OCI-LY7 (cell line): ENCODE data around the gene TPO. TPM values are rescaled to one million over a fixed set of nuclear protein-coding genes. Genes with fewer than 3 reads are reported as not detected.
"Not testable (repeated sequence)": the region's sequence is repeated elsewhere in the genome, so short reads cannot be mapped to it uniquely, and the experiment has no call there.

Experiments used
- BruUV-seq: library from RNA; stranded (reverse); fragments of 400-500 nt; replicated peaks from 2 replicates; lab custom pipeline; 2021; lab: Mats Ljungman, UMichigan
- CTCF ChIA-PET: fragments of 300-600 bp; sonication (Branson Sonifier 250); formaldehyde crosslinking; loops from one replicate; lab custom pipeline; 2022; ENCODE audit warnings: antibody characterized with exemption; ENCODE audit not compliant: unreplicated experiment; lab: Charles Lee
- POLR2A ChIA-PET: fragments of 300-600 bp; sonication (Branson Sonifier 250); formaldehyde crosslinking; loops from one replicate; lab custom pipeline; 2022; ENCODE audit warnings: antibody characterized with exemption; lab: Charles Lee
- DNase-seq: peaks from one replicate; pipeline ENCODE4 v3.0.0-alpha.2; 2015; ENCODE audit warnings: low spot score
- H2AFZ ChIP-seq: fragments of 200-600 bp; sonication (generic), shearing (Covaris generic); 2 replicates; pipeline ENCODE4 v1.6.1; 2014; ENCODE audit warnings: mild to moderate bottlenecking, antibody characterized with exemption, low read length, moderate library complexity
- H3K27ac ChIP-seq: fragments of 200-600 bp; sonication (generic); 2 replicates; pipeline ENCODE4 v1.5.1; 2014; ENCODE audit warnings: mixed run types, low read depth, mild to moderate bottlenecking, moderate library complexity, low read length, inconsistent platforms; ENCODE audit not compliant: poor library complexity, severe bottlenecking
- H3K36me3 ChIP-seq: fragments of 200-600 bp; sonication (generic); 2 replicates; pipeline ENCODE4 v1.6.1; 2014; ENCODE audit warnings: mild to moderate bottlenecking, antibody characterized with exemption, low read length, moderate library complexity, mixed read lengths; ENCODE audit not compliant: insufficient read depth
- H3K4me1 ChIP-seq: fragments of 200-600 bp; sonication (generic); 2 replicates; pipeline ENCODE4 v1.5.1; 2014; ENCODE audit warnings: mild to moderate bottlenecking, low read length; ENCODE audit not compliant: insufficient read depth, poor library complexity, severe bottlenecking
- H3K4me2 ChIP-seq: fragments of 200-600 bp; sonication (generic); 2 replicates; pipeline ENCODE4 v1.6.1; 2014; ENCODE audit warnings: mild to moderate bottlenecking, low read length
- H3K4me3 ChIP-seq: fragments of 200-600 bp; sonication (generic); 2 replicates; pipeline ENCODE4 v1.5.1; 2014; ENCODE audit warnings: mild to moderate bottlenecking, low read depth, low read length; ENCODE audit not compliant: poor library complexity, severe bottlenecking
- H3K79me2 ChIP-seq: fragments of 200-600 bp; sonication (generic); 2 replicates; pipeline ENCODE4 v1.6.1; 2016; ENCODE audit warnings: low read depth, mild to moderate bottlenecking, low read length, moderate library complexity, mixed read lengths; ENCODE audit not compliant: insufficient read depth
- H3K9me2 ChIP-seq: fragments of 200-600 bp; sonication (generic); 2 replicates; pipeline ENCODE4 v1.6.1; 2016; ENCODE audit warnings: mild to moderate bottlenecking, low read length, mixed read lengths; ENCODE audit not compliant: insufficient read depth
- H3K9me3 ChIP-seq: fragments of 200-600 bp; sonication (generic); 2 replicates; pipeline ENCODE4 v1.6.1; 2014; ENCODE audit warnings: mild to moderate bottlenecking, mixed run types, low read length, mixed read lengths
- H4K20me1 ChIP-seq: fragments of 200-600 bp; sonication (generic); 2 replicates; pipeline ENCODE4 v1.6.1; 2014; ENCODE audit warnings: mild to moderate bottlenecking, antibody characterized with exemption, low read length, moderate library complexity, mixed read lengths; ENCODE audit not compliant: insufficient read depth
- EZH2phosphoT487 ChIP-seq: fragments of 200-600 bp; sonication (generic); IDR thresholded peaks from 2 replicates; pipeline ENCODE4 v1.6.1; 2018; ENCODE audit warnings: low read depth, borderline replicate concordance, mild to moderate bottlenecking, mixed run types, antibody characterized with exemption, low read length, moderate library complexity, mixed read lengths
- intact Hi-C: fragments of 100-400 bp; cut with micrococcal nuclease; formaldehyde crosslinking; loops from one replicate; pipeline ENCODE4 v1.10.0; 2022; ENCODE audit not compliant: unreplicated experiment
- total RNA-seq, 2 experiments: library from RNA; depleted of rRNA in 1 of 2; stranded (reverse); fragments of >200 nt in 1 of 2; shearing (Covaris generic) in 1 of 2; gene quantifications; 2 replicates each; pipeline ENCODE4 v1.2.3, GENCODE V29; 2014 to 2022
- TF ChIP-seq, protein P1 (sequence below): fragments of 200-600 bp; sonication (generic); conservative IDR thresholded peaks from 2 replicates; pipeline ENCODE4 v1.5.1; 2014; ENCODE audit warnings: mild to moderate bottlenecking, antibody characterized with exemption, low read length, moderate library complexity, mixed read lengths

TPO gene
- total RNA-seq, 2 experiments from 2014 or later = not detected

DNA sequence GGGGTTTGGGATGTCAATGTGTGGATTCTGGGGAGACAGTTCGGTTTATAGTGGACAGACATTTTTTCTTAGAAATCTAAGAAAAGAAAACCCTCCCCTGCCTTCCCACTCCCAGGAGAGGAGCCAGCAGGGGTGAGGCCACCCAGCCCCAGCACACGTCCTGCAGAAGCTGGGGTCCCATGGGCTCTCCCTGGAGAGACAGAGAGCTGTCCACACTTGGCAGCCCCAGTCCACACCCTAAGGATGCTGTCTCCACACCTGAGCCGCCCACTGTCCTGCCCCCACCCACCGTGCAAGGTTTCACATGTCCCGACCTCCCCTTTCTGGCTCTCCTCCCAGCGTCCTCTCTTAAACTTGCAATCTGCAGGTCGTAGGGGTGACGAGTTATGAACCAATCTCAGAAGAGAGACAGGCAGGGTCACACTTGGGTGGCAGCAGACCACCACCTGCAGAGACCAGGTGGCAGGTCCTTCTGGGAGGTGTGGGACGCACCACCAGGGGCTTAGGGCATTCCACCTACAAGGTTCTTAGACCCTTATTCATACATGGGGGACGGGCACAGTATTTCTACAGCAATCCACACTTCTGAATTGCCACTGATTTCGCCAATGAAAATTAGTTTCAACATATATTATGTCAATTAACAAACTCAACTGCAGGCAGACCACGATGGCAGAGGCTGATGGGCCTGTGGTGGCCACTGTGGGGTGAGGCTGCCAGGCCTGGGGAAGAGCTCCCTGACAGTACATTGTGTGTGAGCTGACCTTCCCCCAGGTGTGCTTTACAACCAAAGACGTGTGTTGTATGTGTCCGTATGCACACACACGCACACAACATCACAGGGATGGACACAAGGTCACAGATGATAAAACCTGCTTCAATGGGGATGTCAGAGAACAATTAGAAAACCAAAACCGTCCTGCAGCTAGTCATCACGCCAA is 158.5 kb downstream of the TPO start:
- BruUV-seq = no TSS peak
- POLR2A ChIA-PET = interaction anchor here (0.5 kb wide), 1 partner anchor 10 kb away, joined by 4 read pairs; no protein-coding TSS in a partner anchor
- intact Hi-C loops = no loop called here

DNA sequence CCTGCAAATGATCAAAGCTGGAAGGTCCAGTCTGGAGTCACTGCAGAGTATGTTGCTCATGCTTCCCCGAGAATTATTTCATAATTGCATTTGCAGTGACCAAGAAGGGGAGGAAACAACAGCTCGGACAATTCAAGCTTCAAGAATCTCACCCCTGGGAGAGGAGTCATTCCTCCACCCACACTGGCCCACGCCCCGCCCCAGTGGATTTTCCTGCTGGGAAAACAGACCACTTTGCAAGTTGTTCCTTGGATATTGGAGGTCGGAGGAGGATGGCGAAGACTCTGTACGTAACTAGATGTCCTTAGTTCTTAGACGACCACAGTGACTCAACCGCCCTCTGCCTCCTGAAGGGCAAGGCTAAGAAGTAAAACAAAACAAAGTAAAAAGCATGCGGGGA is 159.4 kb downstream of the TPO start:
- Histone ChIP-seq H3K27ac (no peak overlapping the region), H2AFZ (no peak overlapping the region), H4K20me1 (no peaks in the 10 kb centered on the region), H3K9me3 (no peaks in the 10 kb centered on the region), H3K36me3 (no peaks in the 10 kb centered on the region), H3K4me1 (no peaks in the 10 kb centered on the region), H3K4me2 (no peak overlapping the region), H3K4me3 (no peak overlapping the region), H3K9me2 (no peaks in the 10 kb centered on the region), H3K79me2 (no peaks in the 10 kb centered on the region)
- no peak for DNase-seq
- intact Hi-C loops = no loop called here
- ChIA-PET CTCF (no interaction called here), POLR2A (no interaction called here)
- no TSS peak for BruUV-seq
- no peak for TF ChIP-seq EZH2phosphoT487
- TF ChIP-seq, protein P1, sequence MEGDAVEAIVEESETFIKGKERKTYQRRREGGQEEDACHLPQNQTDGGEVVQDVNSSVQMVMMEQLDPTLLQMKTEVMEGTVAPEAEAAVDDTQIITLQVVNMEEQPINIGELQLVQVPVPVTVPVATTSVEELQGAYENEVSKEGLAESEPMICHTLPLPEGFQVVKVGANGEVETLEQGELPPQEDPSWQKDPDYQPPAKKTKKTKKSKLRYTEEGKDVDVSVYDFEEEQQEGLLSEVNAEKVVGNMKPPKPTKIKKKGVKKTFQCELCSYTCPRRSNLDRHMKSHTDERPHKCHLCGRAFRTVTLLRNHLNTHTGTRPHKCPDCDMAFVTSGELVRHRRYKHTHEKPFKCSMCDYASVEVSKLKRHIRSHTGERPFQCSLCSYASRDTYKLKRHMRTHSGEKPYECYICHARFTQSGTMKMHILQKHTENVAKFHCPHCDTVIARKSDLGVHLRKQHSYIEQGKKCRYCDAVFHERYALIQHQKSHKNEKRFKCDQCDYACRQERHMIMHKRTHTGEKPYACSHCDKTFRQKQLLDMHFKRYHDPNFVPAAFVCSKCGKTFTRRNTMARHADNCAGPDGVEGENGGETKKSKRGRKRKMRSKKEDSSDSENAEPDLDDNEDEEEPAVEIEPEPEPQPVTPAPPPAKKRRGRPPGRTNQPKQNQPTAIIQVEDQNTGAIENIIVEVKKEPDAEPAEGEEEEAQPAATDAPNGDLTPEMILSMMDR = no peak

More for the DNA sequence above, 158.5 kb downstream of the TPO start:
- Histone ChIP-seq H3K9me2 (no peaks in the 10 kb centered on the region), H3K4me1 (no peaks in the 10 kb centered on the region), H3K4me3 (no peak overlapping the region), H3K79me2 (no peaks in the 10 kb centered on the region), H3K9me3 (no peaks in the 10 kb centered on the region), H3K36me3 (no peaks in the 10 kb centered on the region), H4K20me1 (no peaks in the 10 kb centered on the region), H3K27ac (no peak overlapping the region), H2AFZ (no peak overlapping the region), H3K4me2 (no peak overlapping the region)
- CTCF ChIA-PET = no interaction called here
- TF ChIP-seq, protein P1 = no peak
- TF ChIP-seq EZH2phosphoT487 = no peak
- DNase-seq = no peak

DNA sequence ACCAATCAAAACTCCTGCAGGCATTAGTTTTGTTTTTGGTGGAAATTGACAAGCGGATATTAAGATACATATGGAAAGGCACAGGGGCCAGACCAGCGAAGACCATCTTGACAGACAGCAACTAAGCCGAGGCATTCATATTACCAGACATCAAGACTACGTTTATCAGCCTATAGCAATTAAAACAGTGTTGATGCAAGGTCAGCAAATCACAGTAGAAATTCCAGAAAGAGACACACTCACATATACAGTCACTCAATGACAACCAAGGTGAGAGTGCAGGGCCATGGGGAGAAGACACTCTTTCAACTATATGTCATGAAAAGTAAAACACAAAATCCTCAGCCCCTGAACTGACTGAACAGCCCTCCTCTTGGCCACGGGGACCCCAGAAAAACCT is 164.6 kb downstream of the TPO start:
- Histone ChIP-seq H3K79me2 (no peaks in the 10 kb centered on the region), H3K27ac (no peak overlapping the region), H3K4me3 (no peak overlapping the region), H3K9me2 (no peaks in the 10 kb centered on the region), H3K4me2 (no peak overlapping the region), H4K20me1 (no peaks in the 10 kb centered on the region), H3K9me3 (no peaks in the 10 kb centered on the region), H2AFZ (no peak overlapping the region), H3K4me1 (no peaks in the 10 kb centered on the region), H3K36me3 (no peaks in the 10 kb centered on the region)
- TF ChIP-seq, protein P1 = no peak
- no peak for TF ChIP-seq EZH2phosphoT487
- no TSS peak for BruUV-seq
- ChIA-PET POLR2A (no interaction called here), CTCF (no interaction called here)
- DNase-seq = no peak
- intact Hi-C loops = no loop called here

DNA sequence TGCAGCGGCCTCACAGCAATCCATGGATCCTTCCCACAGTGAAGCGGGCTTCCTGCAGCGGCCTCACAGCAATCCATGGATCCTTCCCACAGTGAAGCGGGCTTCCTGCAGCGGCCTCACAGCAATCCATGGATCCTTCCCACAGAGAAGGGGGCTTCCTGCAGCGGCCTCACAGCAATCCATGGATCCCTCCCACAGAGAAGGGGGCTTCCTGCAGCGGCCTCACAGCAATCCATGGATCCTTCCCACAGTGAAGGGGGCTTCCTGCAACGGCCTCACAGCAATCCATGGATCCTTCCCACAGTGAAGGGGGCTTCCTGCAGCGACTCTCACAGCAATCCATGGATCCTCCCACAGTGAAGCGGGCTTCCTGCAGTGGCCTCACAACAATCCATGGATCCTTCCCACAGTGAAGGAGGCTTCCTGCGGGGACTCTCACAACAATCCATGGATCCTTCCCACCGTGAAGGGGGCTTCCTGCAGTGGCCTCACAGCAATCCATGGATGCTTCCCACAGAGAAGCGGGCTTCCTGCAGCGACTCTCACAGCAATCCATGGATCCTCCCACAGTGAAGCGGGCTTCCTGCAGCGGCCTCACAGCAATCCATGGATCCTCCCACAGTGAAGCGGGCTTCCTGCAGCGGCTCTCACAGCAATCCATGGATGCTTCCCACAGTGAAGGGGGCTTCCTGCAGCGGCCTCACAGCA is 168.1 kb downstream of the TPO start:
- DNase-seq, H3K36me3 ChIP-seq, H3K9me2 ChIP-seq, CTCF ChIA-PET, H3K79me2 ChIP-seq, H4K20me1 ChIP-seq, H3K4me3 ChIP-seq, POLR2A ChIA-PET, H3K9me3 ChIP-seq, intact Hi-C loops, H3K4me1 ChIP-seq, H3K4me2 ChIP-seq, H3K27ac ChIP-seq, H2AFZ ChIP-seq, BruUV-seq: not testable (repeated sequence)
